ENCODE measurements around the gene WDR44.

- TF ChIP-seq, protein P1, sequence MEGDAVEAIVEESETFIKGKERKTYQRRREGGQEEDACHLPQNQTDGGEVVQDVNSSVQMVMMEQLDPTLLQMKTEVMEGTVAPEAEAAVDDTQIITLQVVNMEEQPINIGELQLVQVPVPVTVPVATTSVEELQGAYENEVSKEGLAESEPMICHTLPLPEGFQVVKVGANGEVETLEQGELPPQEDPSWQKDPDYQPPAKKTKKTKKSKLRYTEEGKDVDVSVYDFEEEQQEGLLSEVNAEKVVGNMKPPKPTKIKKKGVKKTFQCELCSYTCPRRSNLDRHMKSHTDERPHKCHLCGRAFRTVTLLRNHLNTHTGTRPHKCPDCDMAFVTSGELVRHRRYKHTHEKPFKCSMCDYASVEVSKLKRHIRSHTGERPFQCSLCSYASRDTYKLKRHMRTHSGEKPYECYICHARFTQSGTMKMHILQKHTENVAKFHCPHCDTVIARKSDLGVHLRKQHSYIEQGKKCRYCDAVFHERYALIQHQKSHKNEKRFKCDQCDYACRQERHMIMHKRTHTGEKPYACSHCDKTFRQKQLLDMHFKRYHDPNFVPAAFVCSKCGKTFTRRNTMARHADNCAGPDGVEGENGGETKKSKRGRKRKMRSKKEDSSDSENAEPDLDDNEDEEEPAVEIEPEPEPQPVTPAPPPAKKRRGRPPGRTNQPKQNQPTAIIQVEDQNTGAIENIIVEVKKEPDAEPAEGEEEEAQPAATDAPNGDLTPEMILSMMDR (conservative IDR thresholded peaks at IDR 0.05; ENCODE audit: low read depth, low read length): no peak
- no peak for TF ChIP-seq EZH2 (IDR thresholded peaks at IDR 0.05; ENCODE audit: borderline replicate concordance, low read depth, low read length, poor library complexity, severe bottlenecking)
These were observed 9.5 kb downstream of the WDR44 start for GRCh38 chrX:118355225-118355920.
